Hematopoietic multipotent progenitor cell treated with erythropoietin and hydrocortisone succinate and interleukin-3 and kit ligand, for 6 days (in vitro differentiated cells): Measurements from ENCODE around the gene LEMD2.
"Not testable (repeated sequence)": the region's sequence is repeated elsewhere in the genome, so short reads cannot be mapped to it uniquely, and the experiment has no call there.

ENCODE experiments used
- DNase-seq: peaks from one replicate; pipeline ENCODE4 v3.0.0-alpha.2; 2015

Gene LEMD2

GRCh38 chr6:33788694-33789549 is at the start of gene LEMD2:
TSS of gene LEMD2 (minus strand) at chr6:33789130. CDS start at chr6:33789116, 14 bp downstream.
- peak; percentile 95 for DNase-seq

DNA sequence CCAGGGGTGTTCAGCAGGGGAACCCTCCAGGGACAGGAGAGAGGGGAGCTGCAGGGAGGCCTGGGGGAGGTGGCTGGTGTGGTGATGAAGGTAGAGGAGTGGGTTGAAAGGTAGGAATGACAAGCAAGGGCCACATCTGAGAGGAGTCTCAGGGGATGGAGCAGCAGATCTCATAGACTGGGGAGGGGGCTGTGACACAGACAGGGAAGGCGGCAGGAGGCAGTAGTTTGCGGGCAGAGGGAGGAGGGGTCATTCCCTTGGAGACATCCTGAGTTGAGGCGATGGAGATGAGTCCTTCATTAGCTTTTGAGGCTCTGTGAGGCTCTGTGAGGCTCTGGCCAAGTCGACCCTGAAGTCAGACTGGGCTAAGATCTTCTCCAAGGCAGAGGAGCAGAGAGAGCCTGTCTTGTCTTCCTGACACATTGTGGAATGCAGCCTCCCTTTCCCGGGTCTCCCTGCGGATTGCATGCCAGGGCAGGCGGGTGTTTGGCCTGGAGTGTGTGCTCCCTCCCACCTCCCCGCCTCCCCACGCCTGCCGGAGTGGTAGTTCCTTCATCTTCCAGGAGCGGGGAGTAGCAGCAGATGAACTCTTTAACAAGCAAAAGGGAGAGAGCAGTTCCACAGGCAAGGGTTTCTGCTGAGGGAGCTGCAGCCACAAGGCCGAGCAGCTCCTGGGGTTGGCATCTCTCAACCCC is 49.2 kb upstream of the LEMD2 start:
- no peak for DNase-seq

- no peak for DNase-seq
These were observed 48.0 kb upstream of the LEMD2 start for GRCh38 chr6:33836806-33837469.

DNA sequence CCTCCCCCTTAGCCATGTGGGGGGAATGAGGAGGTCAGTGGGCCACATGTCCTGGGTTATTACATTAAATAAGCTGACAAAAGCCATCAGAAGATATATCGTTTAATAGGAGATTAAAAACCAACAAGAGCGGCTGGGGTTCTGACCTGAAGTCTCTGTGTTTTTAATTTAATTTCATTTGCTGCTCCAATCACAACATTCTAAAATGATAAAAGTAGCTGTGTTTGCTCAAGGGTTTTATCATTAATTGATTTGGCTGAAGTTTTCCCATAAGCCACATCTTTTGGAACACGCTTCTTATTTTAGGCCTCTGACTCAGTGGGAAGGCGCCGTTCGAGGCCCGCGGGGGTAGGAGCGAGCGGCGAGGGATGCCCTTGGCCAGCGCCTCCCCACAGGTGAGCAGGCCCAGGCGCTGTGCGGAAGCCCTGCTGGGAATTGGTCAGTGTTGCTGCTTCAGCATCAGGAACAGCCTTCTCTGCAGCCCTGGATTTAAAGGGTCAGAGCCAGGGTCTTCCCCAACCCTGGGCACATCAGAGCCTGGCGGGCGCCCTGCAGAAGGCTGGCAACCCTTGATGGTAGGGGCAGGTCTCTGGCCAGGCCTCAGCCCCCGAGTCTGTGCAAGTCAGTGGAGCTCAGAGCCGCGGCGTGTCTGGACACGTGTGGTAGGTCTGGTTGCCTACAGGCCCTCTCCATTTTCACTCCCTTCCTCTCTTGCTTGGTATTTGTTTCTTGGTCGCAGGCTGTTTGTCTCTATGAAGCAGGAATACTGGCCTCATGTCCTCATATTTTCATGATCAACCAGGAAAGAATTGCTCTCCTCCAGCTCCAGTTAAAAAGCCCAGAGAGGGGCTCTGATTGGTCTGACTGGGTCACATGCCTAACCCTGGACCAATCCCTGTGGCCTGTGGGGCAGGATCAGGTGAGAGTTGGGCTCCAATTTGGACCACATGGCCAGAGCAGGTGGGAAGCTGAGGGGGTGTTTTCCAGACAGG is 45.8 kb upstream of the LEMD2 start:
- no peak for DNase-seq

- no peak for DNase-seq
These were observed 44.7 kb upstream of the LEMD2 start for GRCh38 chr6:33833599-33833998.

DNA sequence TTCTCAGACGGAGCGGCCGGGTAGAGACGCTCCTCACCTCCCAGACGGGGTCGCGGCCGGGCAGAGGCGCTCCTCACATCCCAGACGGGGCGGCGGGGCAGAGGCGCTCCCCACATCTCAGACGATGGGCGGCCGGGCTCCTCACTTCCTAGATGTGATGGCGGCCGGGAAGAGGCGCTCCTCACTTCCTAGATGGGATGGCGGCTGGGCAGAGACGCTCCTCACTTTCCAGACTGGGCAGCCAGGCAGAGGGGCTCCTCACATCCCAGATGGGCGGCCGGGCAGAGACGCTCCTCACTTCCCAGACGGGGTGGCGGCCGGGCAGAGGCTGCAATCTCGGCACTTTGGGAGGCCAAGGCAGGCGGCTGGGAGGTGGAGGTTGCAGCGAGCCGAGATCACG is 43.9 kb upstream of the LEMD2 start:
- DNase-seq, result not testable (repeated sequence)

DNA sequence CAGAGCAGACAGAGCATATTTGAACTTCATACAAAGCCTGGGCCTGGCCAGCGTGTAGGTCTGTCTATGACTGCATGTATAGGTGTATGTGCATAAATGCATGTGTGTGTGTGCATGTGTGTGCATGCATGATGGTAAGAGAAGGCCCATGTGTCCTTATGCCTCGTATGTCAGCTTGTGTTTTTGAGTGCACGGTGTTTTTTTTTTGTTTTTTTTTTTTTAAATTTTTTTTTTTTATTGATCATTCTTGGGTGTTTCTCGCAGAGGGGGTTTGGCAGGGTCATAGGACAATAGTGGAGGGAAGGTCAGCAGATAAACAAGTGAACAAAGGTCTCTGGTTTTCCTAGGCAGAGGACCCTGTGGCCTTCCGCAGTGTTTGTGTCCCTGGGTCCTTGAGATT is 42.8 kb upstream of the LEMD2 start:
- DNase-seq, result not testable (repeated sequence)

GRCh38 chr6:33830635-33831240 is 41.8 kb upstream of the LEMD2 start:
- DNase-seq, result no peak

- DNase-seq, result no peak
These were observed 40.1 kb upstream of the LEMD2 start for GRCh38 chr6:33828764-33829731.

- DNase-seq, result no peak
These were observed 39.5 kb upstream of the LEMD2 start for GRCh38 chr6:33828452-33828763.

DNA sequence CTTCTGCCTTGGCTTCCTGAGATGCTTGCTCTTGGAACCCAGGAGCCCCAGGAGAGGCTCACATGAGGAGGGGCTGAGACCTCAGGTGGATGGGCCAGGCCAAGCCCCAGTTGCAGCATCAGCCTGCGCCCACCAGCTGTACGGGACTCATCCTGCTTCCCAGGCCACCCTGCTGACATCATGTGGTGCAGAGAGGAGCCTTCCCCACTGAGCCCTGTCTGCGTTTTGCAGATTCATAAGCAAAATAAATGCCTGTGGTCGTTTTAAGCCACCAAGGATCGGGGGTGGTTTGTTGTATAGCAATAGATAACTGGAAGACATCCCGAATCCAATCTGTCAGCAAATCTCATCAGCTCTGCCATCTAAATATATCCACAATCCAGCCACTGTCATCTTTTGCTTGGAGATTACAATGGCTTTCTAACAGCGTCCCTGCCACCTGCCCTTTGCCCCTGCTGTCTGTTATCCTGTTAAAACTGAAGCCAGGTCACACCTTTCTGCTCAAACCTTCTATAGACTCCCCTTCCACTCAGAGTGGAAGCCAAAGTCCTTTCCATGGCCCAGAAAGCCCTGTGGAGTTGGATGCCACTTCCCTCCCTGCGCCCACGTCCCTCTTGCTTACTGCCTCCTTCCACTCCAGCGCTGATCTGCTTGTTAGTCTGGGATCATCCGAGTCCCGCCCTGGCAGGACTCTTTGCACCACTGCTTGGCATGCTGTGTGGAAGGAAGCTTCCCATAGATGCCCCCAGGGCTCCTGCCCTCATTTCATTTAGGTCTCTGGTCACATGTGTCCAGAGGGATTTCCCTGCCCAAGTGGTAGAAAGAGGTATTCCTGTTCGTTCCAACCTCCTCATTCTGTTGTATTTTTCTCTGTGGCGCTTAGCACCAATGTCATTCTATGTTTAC is 38.9 kb upstream of the LEMD2 start:
- no peak for DNase-seq

DNA sequence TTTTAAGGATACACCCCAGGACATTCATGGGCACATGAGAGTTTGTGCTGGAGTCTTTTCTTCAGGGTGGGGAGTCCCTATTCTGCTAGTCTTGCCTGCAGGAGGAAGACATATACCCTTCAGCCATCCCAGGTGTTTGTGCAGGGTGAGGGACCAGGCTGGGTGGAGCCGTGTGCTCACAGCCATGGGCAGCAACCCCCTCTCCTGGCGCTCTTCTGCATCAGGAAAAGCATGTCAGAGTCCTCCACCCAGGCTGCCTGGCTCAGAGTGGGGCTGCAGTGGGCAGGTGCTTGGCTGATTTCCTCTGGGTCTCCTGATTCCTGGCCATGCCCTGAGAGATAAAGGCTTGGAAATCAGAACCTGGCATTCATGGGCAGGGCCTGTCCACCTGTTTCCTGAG is 37.6 kb upstream of the LEMD2 start:
- DNase-seq, result no peak

DNA sequence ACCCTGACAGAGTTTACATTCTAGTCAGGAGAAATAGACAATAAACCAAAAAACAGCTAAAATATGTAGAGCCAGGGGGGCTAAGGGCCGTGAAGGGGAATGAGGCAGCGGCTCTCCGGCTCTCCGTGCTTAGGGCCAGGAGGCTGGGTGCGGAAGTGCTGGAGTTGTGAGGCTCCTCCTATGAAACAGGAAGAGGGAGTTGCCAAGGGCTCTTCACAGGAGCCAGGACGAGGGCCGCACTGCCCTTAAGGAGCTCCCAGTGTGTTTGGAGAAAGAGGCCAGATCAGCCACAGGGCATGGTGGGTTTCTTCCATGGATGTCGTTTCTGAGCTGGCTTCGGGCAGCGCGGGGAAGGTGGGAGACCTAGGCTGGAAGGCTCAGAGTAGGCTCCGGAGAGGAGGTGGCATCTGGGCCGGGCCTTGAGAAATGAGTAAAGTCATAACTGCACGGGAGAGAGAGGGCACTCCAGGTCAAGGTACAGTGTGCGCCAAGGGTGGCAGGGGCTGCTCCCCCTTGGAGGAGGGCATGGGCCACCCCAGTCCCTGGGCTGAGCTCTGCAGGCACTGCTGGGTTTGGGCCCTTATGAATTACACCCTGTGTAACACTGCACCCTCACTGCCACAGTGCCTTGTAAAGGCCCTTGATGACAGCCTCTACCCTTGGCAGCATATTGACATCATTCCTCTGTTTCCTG is 35.7 kb upstream of the LEMD2 start:
- no peak for DNase-seq

DNA sequence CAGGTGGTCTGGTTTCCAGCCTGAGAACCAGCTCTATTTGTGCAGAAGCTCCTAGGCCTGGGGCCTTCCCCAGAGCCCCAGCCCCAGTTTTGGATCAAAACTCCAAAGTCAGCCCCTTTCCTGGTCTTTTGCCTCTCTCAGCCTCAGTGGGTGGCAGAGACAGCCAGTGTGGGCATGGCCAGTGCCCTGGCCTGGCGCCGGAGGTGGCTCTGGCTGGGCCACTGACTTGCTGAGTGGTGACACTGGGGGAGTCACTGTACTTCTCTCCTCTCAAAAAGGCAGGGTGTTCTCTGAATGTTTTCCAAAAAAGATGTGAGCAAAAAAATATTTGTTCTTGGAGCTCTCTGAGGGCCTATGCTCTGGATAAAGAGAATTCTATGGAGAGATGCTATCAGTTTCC is 34.9 kb upstream of the LEMD2 start:
- no peak for DNase-seq

DNA sequence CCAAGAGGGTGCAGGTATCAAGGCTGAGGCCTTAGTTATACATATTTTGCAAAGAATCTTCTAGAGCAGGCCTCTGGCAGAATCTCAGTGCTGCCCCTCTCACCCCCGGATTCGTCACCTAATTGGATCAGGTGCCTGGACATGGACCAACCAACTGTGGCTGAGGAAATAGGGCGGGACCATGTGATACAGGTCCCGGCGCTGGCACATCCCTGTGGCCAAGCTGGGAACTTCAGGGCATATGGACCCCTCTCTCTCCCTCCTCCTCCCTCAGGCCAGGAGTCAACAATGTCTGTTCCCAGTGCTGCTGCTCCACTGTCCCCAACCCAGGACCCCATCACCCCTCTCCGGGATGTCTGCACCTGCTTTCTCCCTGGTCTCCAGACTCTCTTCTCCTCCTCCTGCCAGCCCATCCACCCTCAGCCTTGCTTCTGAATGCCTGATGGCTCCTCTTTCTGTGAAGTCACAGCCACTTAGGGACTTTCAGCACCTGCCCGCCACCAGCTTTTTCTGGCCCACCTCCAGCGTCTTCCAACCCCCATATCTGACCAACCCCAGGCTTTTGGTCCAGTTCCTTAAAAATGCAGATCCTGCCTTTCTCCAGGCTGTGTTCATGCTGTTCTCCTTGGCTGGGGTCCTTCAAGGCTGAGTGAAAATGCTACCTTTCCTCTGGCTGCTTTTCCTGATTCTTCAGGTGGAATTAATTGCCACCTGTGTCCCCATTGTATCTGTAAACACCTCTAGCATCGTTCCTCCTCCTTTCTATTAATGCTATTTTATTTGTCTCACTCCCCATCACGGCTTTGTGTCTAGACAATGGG is 33.9 kb upstream of the LEMD2 start:
- peak; percentile 51 for DNase-seq

DNA sequence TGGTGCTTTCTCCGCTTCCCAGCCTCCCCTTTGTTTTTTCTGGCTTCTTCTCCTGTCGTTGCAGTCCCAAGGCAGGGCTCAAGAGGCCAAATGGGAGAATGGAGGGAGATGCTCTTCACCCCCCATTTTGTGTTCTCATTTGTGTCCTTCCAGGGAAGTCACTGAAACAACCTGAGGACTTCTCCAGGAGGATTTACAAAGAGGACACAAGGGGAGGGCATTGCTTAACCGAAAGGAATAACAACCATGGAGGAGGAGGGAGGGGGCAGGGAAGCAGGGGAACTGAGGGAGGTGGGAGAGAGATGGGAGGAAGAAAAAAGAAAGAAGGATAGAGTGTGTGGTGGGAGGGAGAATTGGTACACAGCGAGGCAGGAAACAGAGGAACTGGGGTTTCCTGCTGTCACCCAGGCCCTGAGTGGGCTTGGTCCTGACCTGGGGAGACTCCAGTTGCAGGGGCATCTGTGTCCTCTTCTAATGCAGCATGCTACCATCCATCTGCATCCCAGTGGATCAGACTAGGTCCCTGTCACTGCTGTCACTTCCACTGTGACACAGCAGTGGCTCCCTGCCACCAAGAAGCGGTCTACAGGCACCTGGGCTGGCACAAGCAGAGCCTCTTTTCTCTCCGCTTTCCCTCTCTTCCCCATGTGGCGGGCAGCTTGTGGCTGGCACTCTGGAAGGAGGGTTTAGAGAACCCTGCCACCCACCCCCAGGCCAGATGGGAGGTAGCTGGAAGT is 32.0 kb upstream of the LEMD2 start:
- DNase-seq, result no peak

GRCh38 chr6:33820243-33820642 is 31.3 kb upstream of the LEMD2 start:
- DNase-seq, result no peak

GRCh38 chr6:33819021-33819420 is 30.1 kb upstream of the LEMD2 start:
- DNase-seq, result no peak
